Prostate gland (tissue), 2 donors: ENCODE data around the gene RAB3IL1.

Source experiments
- CTCF ChIP-seq, 4 experiments: fragments of 200-600 bp in 2 of 4; fragments of 450-650 bp in 2 of 4; sonication (generic) in 2 of 4; IDR thresholded peaks; 1 replicate in 3 of 4; 2 replicates in 1 of 4; pipeline ENCODE4 v1.5.1; 2016 to 2019; ENCODE audit warnings: antibody characterized with exemption in 4 of 4, mild to moderate bottlenecking in 2 of 4, moderate library complexity in 2 of 4
- POLR2A ChIP-seq: fragments of 450-650 bp; IDR thresholded peaks from one replicate; pipeline ENCODE4 v1.6.1; 2016; ENCODE audit warnings: antibody characterized with exemption, mild to moderate bottlenecking
- POLR2AphosphoS5 ChIP-seq: sonication (generic); formaldehyde crosslinking; IDR thresholded peaks from one replicate; pipeline ENCODE4 v1.6.1; 2017; ENCODE audit warnings: antibody characterized with exemption

- TF ChIP-seq POLR2A (no peak), CTCF (IDR thresholded peaks at IDR 0.05) (no peak), POLR2AphosphoS5 (no peak)
Measured at GRCh38 chr11:61902313-61902712, 15.1 kb downstream of the RAB3IL1 start.
